ENCODE data around the gene PPP2R1B.
"Not testable (repeated sequence)": the region's sequence is repeated elsewhere in the genome, so short reads cannot be mapped to it uniquely, and the experiment has no call there.

The PPP2R1B gene

DNA sequence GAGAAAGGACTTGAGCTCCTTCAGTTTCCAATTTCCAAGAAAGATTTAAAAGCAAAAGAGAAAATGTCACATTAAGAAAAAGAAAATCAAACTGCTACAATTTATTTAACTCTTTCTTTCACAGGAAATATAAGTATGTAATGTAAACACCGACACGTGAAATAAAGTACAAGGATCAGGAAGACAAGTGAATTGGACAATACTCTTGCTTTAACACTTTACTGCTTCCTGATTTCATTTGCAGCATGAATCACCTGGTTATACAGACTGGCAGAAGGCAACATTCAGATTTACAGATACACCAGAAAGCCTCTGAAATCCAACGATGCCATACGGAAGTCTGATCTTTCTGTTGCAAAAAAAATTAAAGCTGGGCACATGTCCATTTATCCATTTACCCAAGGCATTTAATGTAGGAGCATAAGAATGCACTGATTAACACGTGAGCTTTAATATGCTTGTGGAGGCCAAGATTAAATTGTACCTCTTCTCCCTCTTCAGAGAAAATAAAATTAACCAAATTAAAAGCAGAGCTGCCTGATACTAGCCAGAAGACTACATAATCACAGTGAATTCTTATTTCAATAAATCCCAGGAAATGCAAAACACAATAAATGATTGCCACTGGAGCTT, 16.0 kb upstream of the PPP2R1B start:
- DNase-seq (ENCODE audit: low read depth in 2 of 2): no peak

DNA sequence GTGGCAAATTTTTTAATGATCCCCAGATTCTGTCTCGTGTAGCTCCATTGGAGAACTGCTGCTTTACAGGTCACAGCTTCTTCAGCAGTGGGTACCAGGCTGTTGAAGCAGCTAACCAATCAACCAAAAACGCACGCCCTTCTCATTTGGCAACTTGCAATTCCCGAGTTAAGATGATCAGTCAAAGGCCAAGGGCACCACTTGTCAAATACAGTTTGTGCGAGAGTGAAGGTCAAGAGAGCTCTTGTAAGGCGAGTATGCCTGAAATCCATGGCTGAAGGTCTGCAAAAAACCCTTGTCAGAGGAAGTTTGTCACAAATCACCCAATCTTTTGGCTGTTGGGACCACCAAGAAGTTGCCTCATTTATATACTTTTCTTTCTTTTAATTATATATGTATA, 12.9 kb upstream of the PPP2R1B start:
- no peak for DNase-seq (ENCODE audit: low read depth in 2 of 2)

DNA sequence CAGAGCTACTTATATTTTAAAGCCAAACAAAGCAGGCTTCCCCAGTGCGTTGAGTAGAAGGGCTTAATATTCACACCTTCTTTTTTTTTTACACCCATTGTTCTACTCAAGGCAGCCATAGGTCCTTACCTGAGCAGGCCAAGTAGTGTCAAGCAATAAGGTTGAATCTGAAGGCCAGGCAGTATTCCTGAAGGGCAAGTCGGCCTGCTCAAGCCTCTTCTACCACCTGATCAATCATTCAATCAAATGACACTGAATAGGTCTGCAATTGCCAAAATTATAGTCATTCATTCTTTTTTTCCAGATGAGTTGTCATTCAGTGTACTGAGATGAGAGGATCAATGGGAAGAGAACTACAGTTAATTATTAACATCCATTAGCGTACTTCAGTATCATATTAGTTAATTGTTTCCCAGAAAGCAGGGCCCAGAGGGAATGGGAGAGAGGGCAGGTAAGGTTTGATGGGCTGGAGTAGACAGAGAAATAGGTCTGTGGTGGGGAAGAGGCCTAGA, 11.9 kb upstream of the PPP2R1B start:
- DNase-seq (ENCODE audit: low read depth in 2 of 2): no peak

DNA sequence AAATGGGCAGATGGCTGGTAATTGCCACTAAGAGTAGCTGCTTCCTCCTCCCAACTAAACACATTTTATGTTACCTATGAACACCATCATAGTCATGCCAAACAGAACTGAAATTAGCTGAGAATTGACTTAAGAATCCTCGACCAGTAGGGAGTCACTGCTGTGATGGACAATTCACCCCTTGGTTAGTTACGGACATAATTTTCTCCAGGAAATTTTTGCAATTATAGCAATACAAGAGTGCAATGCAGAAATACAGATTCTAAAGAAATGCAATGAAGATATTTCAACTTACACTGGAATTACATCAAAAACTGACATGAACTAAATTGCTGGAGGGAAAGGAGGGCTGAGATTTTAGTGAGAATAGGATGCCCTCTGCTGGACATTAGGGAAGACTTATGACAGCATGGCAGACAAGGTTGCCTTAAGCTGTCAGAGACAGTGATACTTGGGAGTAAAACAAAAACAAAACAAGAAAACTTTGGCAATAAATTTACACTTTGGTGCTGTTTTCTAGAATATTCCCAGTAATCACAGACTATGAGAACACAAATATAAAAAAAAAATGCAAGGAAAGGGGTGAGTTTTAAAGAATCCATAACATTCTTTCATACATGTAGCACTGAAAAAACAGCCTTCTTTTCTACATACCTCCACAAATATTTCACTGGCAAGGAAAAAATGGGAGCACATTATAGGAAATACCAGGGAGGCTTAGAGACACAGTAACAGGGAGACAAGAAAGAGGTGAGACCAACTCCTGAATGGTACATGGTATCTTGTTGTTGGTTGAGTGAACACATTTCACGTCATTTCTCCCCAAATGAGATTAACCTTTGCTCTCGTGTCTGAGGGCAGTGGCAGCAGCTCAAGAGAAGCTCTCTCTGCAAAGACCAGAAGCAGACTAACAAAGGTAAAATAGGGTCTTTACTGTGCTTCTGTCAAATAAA, 11.2 kb upstream of the PPP2R1B start:
- DNase-seq (ENCODE audit: low read depth in 2 of 2): peak; percentile 44 to 57

DNA sequence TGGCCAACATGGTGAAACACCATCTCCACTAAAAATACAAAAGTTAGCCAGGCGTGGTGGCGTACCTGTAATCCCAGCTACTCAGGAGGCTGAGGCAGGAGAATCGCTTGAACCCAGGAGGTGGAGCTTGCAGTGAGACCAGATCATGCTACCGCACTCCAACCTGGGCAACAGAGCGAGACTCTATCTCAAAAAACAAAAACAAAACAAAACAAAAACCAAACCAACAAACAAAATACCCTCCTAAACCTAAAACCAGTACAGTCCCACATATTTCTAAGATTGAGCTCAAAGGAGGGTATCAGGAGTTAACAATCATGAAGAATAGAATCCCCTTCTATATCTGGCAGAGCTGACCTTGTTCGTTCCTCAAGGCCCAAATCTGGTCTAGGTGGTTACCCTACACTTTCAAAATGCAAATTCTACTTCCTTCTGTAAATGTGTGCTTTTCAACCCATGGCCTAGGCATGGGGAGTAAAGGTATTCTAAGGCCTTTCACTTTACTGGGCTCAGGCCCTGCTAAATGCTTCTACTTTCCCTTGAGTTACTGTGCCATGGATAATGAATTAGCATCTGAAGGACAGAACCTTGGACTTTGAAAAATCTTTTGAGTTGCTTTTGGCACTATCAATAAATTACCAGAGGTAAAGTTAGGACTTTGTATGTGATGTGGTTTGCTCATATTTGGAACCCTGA, 10.4 kb upstream of the PPP2R1B start:
- DNase-seq (ENCODE audit: low read depth in 2 of 2): no peak

DNA sequence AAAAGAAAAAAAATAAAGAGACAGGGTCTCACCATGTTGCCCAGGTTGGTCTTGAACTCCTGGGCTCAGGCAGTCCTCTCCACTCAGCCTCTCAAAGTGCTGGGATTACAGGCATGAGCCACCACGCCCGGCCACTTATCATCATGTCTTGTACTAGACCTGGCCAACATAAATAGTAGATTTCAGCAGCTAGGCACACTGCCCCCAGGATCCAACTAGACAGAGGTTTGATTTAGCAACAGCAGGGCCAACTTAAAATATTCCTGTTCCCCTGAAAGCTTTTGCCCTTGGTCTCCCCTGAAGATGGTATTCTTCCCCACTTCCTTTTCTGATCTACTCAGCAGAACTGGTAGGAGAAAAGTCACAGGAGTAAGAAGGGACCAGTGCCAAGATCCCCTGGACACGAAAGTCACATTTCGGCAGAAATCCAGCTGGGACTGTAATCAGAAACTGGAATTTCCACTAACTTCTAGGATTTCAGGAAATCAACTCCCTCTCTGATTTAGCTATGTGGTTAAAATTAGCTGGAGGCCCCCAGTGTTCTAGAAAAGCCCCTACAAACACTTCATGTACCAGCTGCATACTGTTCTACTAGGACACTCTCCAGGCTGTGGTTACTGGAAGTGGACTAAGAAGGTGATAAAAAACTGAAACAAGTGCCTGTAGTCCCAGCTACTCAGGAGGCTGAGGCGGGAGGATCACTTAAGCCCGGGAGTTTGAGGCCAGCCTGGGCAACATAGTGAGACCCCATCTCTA, 8.9 kb upstream of the PPP2R1B start:
- DNase-seq (ENCODE audit: low read depth in 2 of 2): no peak

DNA sequence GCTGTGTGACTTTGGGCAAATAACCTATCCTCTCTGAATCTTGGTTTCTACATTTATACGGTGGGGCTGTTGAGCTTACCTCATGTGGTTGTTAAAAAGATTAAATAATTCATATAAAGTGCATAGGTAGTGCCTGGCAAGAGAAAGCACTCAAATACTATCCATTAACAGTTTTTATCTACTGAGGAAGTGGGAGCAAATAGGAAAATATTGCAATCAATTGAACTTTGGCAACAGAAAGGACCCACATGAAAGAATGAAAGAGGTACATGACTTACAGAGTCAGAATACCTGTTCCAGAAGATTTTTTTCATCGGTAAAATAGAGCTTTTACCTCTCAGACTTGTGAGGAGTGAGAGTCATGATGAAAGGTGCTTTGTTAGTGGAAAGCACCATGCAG, 6.3 kb upstream of the PPP2R1B start:
- DNase-seq (ENCODE audit: low read depth in 2 of 2): no peak

DNA sequence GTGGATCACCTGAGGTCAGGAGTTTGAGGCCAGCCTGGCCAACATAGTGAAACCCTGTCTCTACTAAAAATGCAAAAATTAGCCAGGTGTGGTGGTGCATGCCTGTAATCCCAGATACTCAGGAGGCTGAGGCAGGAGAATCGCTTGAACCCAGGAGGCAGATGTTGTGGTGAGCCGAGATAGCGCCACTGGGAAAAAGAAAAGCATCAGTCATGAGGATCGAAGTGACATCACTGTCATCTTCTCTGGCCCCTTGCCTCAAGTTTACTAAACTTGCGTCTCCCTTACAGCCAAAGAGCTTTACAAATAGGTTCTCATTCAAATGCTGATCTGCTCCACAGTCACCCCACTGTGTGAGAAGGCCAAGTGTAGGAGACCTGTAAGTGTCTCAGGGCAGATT, 5.0 kb upstream of the PPP2R1B start:
- not testable (repeated sequence) for DNase-seq (ENCODE audit: low read depth in 2 of 2)

DNA sequence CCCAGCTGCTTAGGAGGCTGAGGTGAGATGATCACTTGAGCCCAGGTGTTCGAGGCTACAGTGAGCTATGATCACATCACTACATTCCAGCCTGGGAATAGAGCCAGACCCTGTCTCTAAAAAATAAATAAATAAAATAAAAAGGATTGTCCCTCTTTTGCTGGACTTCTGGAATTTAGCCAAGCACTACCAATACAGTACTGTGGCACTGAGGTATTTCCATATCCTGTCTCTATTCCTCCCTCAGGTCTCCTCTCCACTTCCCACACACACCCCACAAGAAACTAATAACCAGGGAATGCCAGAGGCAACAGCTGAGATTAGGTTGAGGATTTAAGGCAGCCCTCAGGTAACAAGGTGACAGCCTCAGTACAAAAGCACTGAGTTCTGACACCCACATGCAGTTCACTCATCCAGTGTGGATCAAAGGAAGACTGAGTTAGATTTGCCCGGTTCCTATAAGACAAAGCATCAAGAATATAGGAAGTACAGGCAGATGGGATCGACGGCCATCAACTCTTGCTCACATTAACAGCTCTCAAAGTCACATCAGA, 4.5 kb upstream of the PPP2R1B start:
- no peak for DNase-seq (ENCODE audit: low read depth in 2 of 2)

DNA sequence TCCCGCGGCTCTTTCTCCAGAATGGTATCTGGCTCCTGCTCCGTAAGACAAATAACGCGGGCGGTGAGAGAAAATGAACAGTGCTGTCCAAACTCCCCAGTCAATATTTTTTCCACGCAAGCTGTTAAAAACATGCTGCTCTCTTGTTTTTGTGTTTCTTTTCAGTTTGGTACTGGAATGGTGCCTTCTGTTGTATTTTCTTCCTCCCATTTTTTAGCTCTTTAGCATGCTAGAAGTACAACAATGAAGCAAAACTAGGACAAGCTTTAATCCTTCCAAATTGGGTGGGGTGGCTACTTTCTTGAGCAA, 599 bp upstream of the PPP2R1B start:
- DNase-seq (ENCODE audit: low read depth in 2 of 2): no peak

DNA sequence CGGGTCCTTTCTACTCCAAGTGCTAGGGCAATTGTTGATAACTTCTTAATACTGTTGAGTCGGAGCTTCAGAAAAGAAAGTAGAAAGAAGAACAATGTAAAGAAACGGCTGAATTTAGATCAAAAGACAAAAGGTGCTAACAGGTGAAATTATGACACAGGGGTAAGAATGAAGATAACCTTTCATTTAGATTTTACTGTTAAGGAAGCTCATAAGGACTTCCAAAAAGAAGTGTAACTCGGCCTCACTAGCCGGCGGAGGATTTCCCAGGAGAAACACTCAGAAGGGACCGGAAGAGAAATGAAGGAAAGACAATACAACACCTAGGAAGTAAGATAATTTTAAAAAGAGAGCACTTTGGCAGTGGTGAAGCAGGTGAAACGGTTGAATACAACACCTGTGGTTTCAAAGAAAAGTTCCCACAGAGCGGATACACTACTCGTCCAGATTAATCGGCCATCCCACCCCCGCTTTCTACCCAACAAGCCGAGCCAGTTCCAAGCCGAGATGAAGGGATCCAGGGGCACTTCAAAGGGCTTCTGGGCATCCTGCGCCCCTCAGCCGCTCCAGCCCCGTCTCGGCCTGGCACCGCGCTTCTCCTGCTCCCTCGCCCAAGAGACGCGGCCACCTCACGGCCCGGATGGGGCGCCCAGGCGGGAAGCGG, 737 bp downstream of the PPP2R1B start:
- DNase-seq (ENCODE audit: low read depth in 2 of 2): no peak

DNA sequence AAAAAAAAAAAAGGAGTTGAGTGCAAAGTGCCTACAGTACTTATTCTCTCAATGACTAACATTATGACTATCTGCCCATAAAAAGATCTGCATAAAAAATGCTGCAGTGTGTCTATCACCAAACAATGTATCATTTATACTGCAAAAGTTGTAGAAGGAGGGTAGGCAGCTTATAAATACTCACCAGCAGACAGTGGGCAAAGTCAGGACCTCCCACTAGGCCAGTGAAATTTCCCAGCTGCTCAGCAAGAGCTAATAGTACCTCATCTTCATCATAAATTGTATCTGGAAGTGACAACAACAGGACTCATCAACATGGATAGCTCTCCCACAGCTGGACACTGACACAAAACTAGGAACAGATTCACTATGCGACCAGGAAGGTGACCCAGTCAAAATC, 1.6 kb downstream of the PPP2R1B start:
- no peak for DNase-seq (ENCODE audit: low read depth in 2 of 2)

DNA sequence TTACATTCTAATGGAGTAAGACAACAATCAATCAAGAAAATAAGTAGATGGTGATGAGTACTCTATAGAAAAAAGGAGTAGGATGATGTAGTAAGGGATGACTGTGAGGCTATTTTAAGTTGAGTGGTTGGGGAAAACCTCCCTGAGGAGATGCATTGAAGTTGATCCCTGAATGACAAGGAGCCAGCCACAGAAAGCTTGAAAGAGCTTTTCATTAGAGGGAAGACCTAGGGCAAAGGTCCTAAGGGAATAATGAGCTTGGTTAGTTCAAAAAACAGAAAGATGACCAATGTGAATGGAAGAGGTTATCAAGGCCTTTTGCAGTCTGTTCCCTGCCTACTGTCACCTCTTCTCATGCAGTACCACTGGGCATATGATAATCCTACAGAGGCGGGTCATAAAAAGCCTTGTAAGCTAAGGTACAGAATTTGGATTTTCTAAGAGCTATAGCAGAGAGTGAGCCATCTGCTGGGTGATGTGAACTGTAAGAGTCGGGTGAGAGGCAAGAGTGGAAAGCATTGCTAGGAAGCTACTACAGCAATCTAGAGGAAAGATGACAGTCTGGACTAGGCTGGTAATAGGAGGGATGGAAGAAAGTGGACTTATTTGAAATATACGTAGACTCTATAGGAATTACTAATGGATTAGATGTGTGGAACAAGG, 3.1 kb downstream of the PPP2R1B start:
- no peak for DNase-seq (ENCODE audit: low read depth in 2 of 2)

DNA sequence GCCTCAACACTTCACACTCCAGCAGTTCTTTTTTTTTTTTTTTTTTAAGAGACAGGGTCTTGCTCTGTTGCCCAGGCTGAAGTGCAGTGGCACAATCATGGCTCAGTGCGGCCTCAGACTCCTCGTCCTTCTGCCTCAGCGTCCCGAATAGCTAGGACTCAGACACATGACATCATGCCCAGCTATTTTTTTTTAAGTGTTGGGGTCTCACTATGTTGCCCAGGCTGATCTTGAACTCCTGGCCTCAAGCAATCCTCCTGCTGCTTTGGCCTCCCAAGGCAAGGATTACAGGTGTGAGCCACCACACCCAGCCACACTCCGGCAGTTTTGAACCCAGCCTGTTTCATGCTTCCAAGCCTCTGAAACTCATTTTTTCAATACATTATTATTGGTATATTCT, 3.7 kb downstream of the PPP2R1B start:
- DNase-seq (ENCODE audit: low read depth in 2 of 2): no peak

DNA sequence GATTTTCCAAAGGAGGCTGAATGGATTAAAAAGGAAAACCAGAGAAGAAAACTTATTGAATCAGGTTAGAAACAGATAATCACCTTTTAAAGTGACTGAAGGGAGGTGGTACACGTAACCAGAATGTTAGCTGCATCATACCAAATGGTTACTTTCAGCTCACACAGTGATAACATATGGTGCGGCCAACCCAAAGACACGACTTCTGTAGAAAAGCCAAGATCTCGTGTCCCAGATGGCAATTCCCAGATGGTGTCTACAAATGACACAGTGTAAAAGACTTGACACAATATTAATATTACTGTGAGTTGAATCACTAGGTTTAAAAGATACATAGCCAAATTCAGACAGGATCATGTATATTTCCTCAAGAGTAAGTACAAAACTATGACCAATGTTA, 5.2 kb downstream of the PPP2R1B start:
- no peak for DNase-seq (ENCODE audit: low read depth in 2 of 2)

DNA sequence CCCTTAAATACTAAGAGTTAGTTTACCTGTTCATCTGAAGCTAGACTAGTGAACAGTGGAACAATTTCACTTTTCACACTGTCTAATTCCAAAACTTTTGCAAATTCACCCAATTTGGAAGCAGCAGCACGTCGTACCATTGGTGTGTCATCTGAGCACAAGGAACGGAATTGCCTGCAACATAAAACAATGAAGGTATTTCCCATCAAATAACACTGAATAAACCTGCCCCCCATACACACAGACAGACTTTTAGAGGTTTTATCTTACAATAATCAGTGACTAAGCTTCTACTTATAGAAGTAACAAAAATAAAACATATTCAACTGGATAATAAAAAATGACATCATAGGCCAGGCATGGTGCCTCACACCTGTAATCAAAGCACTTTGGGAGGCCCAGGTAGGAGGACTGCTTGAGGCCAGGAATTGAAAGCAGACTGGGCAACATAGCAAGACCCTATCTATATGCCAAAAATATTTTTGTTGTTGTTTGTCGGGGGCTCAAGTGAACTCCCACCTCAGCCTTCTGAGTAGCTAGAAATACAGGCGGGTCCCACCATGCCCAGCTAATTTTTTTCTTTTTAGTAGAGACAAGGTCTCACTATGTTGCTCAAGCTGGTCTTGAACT, 6.3 kb downstream of the PPP2R1B start:
- DNase-seq (ENCODE audit: low read depth in 2 of 2): no peak

DNA sequence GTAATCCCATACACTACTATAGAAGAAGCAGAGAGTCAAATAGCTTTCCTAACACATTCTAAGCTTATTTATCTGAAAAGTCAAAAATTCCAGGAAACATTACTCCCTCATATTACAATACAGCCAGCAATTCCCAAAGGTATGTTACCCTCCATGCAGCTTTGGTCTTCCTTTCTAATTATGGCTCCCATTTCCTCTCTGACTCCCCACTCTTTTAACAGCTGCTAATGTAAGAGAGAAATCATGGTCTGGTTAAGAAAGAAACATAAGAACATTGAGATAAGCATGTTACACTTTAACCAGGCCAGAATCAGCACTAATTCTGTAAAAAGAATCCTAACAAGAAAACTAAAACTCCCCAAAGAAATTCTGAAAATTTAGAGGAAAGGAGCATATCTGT, 6.8 kb downstream of the PPP2R1B start:
- DNase-seq (ENCODE audit: low read depth in 2 of 2): no peak

DNA sequence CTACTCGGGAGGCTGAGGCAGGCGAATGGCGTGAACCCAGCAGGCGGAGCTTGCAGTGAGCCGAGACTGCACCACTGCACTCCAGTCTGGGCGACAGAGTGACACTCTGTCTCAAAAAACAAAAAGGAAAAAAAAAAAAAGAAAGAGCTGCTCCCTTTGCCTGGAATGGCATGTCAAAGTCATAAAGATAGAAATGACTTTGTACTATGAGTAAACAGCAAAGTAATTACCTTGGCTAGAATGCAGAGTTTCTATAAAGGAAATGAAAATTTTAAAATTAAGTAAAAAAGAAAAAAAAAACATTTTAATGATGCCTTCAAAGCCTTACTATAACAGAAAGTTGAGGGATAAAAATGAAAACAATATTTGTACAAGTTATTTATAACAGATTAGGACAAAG, 10.1 kb downstream of the PPP2R1B start:
- DNase-seq (ENCODE audit: low read depth in 2 of 2): no peak

DNA sequence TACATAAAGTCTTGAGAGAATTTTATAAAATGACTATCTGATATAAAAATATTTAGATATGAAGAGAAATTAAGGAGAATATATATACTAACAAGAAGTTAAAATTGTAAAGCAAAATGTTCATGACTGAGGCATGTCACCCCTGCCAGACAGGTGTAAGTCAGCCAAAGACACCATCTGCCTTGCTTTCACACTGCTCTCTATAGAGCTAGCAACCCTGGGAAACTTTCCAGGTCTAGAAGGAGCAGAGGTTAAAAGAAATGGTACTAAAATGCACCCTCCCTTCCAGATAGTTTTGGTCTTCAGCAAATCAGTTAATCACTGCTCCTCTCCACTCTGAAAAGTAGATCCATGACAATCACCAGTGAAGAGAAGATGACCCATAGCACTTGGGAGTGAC, 16.5 kb downstream of the PPP2R1B start:
- DNase-seq (ENCODE audit: low read depth in 2 of 2): no peak

All from fibroblast of skin of left biceps (primary cell).